SK-N-SH treated with all-trans-retinoic acid at 6 μM for 48 hours (cell line): ENCODE data around the gene PRRT3.

Source experiments
- ATAC-seq: fragments of 200-7000 bp; cut with Tn5 transposase; 3 replicates; pipeline ENCODE4 v1.9.1; 2020; ENCODE audit warnings: mild to moderate bottlenecking, moderate library complexity
- ARNTL ChIP-seq: fragments of 450-650 bp; formaldehyde crosslinking; IDR thresholded peaks from 2 replicates; pipeline ENCODE4 v1.5.0; 2020; ENCODE audit warnings: low read depth, mild to moderate bottlenecking, moderate library complexity, borderline replicate concordance
- CSDC2 ChIP-seq: fragments of 250-450 bp; sonication (Bioruptor Pico); IDR thresholded peaks from 2 replicates; pipeline ENCODE4 v1.5.0; 2020; ENCODE audit warnings: mild to moderate bottlenecking, moderate library complexity
- ESRRG ChIP-seq: fragments of 250-450 bp; sonication (Bioruptor Pico); IDR thresholded peaks from 2 replicates; pipeline ENCODE4 v1.6.1; 2021; ENCODE audit warnings: mild to moderate bottlenecking
- GLIS3 ChIP-seq: fragments of 250-450 bp; sonication (Bioruptor Pico); IDR thresholded peaks from 2 replicates; pipeline ENCODE4 v1.5.0; 2020; ENCODE audit warnings: mild to moderate bottlenecking, moderate library complexity
- ISL1 ChIP-seq: fragments of 250-450 bp; sonication (Bioruptor Pico); IDR thresholded peaks from 2 replicates; pipeline ENCODE4 v2.1.2; 2022; ENCODE audit warnings: mild to moderate bottlenecking, moderate library complexity
- OSR1 ChIP-seq: fragments of 250-450 bp; sonication (Bioruptor Pico); IDR thresholded peaks from 2 replicates; pipeline ENCODE4 v1.8.0; 2022; ENCODE audit warnings: moderate library complexity, mild to moderate bottlenecking, inconsistent platforms
- PPARA ChIP-seq: fragments of 250-450 bp; sonication (Bioruptor Pico); IDR thresholded peaks from 2 replicates; pipeline ENCODE4 v1.5.0; 2020; ENCODE audit warnings: mild to moderate bottlenecking, borderline replicate concordance
- SNAI2 ChIP-seq: fragments of 250-450 bp; sonication (Bioruptor Pico); IDR thresholded peaks from 2 replicates; pipeline ENCODE4 v1.5.0; 2020; ENCODE audit warnings: mild to moderate bottlenecking, moderate library complexity
- TCF4 ChIP-seq: fragments of 250-450 bp; sonication (Bioruptor Pico); IDR thresholded peaks from 2 replicates; pipeline ENCODE4 v1.8.0; 2021; ENCODE audit warnings: mild to moderate bottlenecking, moderate library complexity, borderline replicate concordance
- TOX ChIP-seq: fragments of 250-450 bp; sonication (Bioruptor Pico); IDR thresholded peaks from 2 replicates; pipeline ENCODE4 v1.8.0; 2021; ENCODE audit warnings: mild to moderate bottlenecking, moderate library complexity, borderline replicate concordance
- ZC3H10 ChIP-seq: fragments of 250-450 bp; sonication (Bioruptor Pico); IDR thresholded peaks from 2 replicates; pipeline ENCODE4 v1.5.1; 2021; ENCODE audit warnings: mild to moderate bottlenecking, moderate library complexity
- ZFP3 ChIP-seq: fragments of 250-450 bp; sonication (Bioruptor Pico); IDR thresholded peaks from 2 replicates; pipeline ENCODE4 v1.5.0; 2020; ENCODE audit warnings: mild to moderate bottlenecking, moderate library complexity
- ZFP30 ChIP-seq: fragments of 450-650 bp; formaldehyde crosslinking; IDR thresholded peaks from 2 replicates; pipeline ENCODE4 v1.5.0; 2022; ENCODE audit warnings: mild to moderate bottlenecking, moderate library complexity
- ZNF70 ChIP-seq: fragments of 450-650 bp; formaldehyde crosslinking; IDR thresholded peaks from 2 replicates; pipeline ENCODE4 v1.5.0; 2020; ENCODE audit warnings: mild to moderate bottlenecking, moderate library complexity
- ZNF8 ChIP-seq: fragments of 450-650 bp; formaldehyde crosslinking; IDR thresholded peaks from 2 replicates; pipeline ENCODE4 v1.5.0; 2020; ENCODE audit warnings: mild to moderate bottlenecking, moderate library complexity
- TF ChIP-seq, protein P1 (sequence below): fragments of 250-450 bp; sonication (Bioruptor Pico); IDR thresholded peaks from 2 replicates; pipeline ENCODE4 v1.5.1; 2021; ENCODE audit warnings: mild to moderate bottlenecking, moderate library complexity
- TF ChIP-seq, protein P2 (sequence below): fragments of 250-450 bp; sonication (Bioruptor Pico); IDR thresholded peaks from 2 replicates; pipeline ENCODE4 v1.8.0; 2021; ENCODE audit warnings: low read depth, mild to moderate bottlenecking, moderate library complexity, borderline replicate concordance
- TF ChIP-seq, protein P3 (sequence below): fragments of 250-450 bp; sonication (Bioruptor Pico); IDR thresholded peaks from 2 replicates; pipeline ENCODE4 v1.5.1; 2020; ENCODE audit warnings: low read depth, mild to moderate bottlenecking, moderate library complexity
- TF ChIP-seq, protein P4 (sequence below): fragments of 250-450 bp; sonication (Bioruptor Pico); IDR thresholded peaks from 2 replicates; pipeline ENCODE4 v1.8.0; 2020; ENCODE audit warnings: mild to moderate bottlenecking, moderate library complexity, borderline replicate concordance
- TF ChIP-seq, protein P5 (sequence below): fragments of 250-450 bp; sonication (Bioruptor Pico); IDR thresholded peaks from 2 replicates; pipeline ENCODE4 v1.5.0; 2020; ENCODE audit warnings: mild to moderate bottlenecking, moderate library complexity

PRRT3 gene

DNA sequence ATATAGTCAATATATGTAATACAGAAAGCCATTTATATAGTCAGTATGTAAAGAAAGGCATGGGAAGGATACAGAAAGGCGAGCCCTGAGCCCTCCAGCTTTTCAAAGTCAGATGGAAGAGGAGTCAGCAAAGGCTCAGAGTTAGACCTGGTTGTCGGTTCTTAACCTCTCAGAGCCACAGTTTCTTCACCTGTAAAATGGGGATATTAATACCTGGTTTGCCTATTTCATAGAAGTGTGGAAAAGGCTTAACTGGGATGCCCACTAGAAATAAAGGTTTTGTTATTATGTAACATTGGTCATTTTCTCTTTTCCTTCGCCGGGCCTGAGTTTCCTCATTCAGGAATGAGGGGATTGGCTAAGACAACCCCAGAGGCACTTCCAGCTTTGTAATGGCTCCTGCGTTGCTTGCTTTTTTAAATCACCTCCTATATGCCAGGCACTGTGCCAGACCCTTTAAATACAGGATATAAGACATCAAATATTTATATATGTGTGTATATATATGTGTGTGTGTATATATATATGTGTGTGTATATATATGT, 16.2 kb downstream of the PRRT3 start:
- no peak for ATAC-seq
- no peak for TF ChIP-seq PPARA (CRISPR knock-in tag)
- no peak for TF ChIP-seq ZNF70 (CRISPR knock-in tag)
- TF ChIP-seq TOX = no peak
- TF ChIP-seq, protein P1, sequence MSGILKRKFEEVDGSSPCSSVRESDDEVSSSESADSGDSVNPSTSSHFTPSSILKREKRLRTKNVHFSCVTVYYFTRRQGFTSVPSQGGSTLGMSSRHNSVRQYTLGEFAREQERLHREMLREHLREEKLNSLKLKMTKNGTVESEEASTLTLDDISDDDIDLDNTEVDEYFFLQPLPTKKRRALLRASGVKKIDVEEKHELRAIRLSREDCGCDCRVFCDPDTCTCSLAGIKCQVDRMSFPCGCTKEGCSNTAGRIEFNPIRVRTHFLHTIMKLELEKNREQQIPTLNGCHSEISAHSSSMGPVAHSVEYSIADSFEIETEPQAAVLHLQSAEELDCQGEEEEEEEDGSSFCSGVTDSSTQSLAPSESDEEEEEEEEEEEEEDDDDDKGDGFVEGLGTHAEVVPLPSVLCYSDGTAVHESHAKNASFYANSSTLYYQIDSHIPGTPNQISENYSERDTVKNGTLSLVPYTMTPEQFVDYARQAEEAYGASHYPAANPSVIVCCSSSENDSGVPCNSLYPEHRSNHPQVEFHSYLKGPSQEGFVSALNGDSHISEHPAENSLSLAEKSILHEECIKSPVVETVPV (CRISPR knock-in tag) = no peak
- TF ChIP-seq ARNTL (CRISPR knock-in tag) = no peak
- TF ChIP-seq ZNF8 (CRISPR knock-in tag) = no peak
- TF ChIP-seq, protein P2, sequence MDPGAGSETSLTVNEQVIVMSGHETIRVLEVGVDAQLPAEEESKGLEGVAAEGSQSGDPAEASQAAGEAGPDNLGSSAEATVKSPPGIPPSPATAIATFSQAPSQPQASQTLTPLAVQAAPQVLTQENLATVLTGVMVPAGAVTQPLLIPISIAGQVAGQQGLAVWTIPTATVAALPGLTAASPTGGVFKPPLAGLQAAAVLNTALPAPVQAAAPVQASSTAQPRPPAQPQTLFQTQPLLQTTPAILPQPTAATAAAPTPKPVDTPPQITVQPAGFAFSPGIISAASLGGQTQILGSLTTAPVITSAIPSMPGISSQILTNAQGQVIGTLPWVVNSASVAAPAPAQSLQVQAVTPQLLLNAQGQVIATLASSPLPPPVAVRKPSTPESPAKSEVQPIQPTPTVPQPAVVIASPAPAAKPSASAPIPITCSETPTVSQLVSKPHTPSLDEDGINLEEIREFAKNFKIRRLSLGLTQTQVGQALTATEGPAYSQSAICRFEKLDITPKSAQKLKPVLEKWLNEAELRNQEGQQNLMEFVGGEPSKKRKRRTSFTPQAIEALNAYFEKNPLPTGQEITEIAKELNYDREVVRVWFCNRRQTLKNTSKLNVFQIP (CRISPR knock-in tag) = no peak
- no peak for TF ChIP-seq ZC3H10 (CRISPR knock-in tag)
- TF ChIP-seq, protein P3, sequence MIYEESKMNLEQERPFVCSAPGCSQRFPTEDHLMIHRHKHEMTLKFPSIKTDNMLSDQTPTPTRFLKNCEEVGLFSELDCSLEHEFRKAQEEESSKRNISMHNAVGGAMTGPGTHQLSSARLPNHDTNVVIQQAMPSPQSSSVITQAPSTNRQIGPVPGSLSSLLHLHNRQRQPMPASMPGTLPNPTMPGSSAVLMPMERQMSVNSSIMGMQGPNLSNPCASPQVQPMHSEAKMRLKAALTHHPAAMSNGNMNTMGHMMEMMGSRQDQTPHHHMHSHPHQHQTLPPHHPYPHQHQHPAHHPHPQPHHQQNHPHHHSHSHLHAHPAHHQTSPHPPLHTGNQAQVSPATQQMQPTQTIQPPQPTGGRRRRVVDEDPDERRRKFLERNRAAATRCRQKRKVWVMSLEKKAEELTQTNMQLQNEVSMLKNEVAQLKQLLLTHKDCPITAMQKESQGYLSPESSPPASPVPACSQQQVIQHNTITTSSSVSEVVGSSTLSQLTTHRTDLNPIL = no peak
- TF ChIP-seq ZFP30 (CRISPR knock-in tag) = no peak
- no peak for TF ChIP-seq ISL1 (CRISPR knock-in tag)
- no peak for TF ChIP-seq CSDC2 (CRISPR knock-in tag)
- TF ChIP-seq, protein P4, sequence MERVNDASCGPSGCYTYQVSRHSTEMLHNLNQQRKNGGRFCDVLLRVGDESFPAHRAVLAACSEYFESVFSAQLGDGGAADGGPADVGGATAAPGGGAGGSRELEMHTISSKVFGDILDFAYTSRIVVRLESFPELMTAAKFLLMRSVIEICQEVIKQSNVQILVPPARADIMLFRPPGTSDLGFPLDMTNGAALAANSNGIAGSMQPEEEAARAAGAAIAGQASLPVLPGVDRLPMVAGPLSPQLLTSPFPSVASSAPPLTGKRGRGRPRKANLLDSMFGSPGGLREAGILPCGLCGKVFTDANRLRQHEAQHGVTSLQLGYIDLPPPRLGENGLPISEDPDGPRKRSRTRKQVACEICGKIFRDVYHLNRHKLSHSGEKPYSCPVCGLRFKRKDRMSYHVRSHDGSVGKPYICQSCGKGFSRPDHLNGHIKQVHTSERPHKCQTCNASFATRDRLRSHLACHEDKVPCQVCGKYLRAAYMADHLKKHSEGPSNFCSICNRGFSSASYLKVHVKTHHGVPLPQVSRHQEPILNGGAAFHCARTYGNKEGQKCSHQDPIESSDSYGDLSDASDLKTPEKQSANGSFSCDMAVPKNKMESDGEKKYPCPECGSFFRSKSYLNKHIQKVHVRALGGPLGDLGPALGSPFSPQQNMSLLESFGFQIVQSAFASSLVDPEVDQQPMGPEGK (CRISPR knock-in tag) = no peak
- TF ChIP-seq TCF4 (CRISPR knock-in tag) = no peak
- TF ChIP-seq SNAI2 (CRISPR knock-in tag) = no peak

DNA sequence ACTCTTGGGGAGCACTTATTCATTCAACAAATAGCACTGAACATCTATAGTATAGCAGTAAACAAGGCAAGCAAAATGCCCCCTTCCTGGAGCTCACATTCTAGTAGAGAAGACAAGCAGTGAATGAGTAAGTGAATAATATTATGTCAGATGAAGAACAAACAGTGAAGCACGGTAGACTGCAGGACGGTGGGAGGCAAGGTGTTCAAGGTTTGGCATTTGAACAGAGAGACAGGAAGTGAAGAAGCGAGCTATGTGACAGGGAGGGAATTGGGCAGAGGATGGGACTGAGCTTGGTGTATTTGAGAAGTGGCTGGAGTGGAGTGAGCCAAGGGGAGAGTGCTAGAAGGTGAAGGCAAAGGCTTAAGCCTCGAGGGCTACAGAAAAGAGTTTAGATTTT, 17.2 kb downstream of the PRRT3 start:
- TF ChIP-seq TOX = no peak
- no peak for TF ChIP-seq OSR1 (CRISPR knock-in tag)
- no peak for TF ChIP-seq SNAI2 (CRISPR knock-in tag)
- no peak for ATAC-seq

DNA sequence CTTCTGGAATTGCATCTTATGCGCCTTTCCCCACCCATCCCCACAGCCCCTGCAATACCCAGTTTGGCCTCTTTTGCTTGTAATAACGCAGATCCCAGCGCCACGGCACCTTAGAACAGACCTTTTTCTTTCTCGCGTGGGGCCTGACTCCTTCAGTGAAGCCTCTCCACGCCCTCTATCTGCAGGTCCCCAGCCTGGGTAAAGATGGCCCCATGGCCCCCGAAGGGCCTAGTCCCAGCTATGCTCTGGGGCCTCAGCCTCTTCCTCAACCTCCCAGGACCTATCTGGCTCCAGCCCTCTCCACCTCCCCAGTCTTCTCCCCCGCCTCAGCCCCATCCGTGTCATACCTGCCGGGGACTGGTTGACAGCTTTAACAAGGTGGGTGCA, 18.0 kb downstream of the PRRT3 start:
- peak; percentile 24 for ATAC-seq
- TF ChIP-seq, protein P3 = no peak
- TF ChIP-seq ZFP30 (CRISPR knock-in tag) = no peak
- no peak for TF ChIP-seq ISL1 (CRISPR knock-in tag)
- no peak for TF ChIP-seq TOX
- no peak for TF ChIP-seq ESRRG (CRISPR knock-in tag)
- TF ChIP-seq, protein P4 (CRISPR knock-in tag) = no peak
- TF ChIP-seq ZFP3 (CRISPR knock-in tag) = no peak
- TF ChIP-seq GLIS3 (CRISPR knock-in tag) = no peak
- no peak for TF ChIP-seq SNAI2 (CRISPR knock-in tag)
- TF ChIP-seq TCF4 (CRISPR knock-in tag) = no peak
- TF ChIP-seq, protein P5, sequence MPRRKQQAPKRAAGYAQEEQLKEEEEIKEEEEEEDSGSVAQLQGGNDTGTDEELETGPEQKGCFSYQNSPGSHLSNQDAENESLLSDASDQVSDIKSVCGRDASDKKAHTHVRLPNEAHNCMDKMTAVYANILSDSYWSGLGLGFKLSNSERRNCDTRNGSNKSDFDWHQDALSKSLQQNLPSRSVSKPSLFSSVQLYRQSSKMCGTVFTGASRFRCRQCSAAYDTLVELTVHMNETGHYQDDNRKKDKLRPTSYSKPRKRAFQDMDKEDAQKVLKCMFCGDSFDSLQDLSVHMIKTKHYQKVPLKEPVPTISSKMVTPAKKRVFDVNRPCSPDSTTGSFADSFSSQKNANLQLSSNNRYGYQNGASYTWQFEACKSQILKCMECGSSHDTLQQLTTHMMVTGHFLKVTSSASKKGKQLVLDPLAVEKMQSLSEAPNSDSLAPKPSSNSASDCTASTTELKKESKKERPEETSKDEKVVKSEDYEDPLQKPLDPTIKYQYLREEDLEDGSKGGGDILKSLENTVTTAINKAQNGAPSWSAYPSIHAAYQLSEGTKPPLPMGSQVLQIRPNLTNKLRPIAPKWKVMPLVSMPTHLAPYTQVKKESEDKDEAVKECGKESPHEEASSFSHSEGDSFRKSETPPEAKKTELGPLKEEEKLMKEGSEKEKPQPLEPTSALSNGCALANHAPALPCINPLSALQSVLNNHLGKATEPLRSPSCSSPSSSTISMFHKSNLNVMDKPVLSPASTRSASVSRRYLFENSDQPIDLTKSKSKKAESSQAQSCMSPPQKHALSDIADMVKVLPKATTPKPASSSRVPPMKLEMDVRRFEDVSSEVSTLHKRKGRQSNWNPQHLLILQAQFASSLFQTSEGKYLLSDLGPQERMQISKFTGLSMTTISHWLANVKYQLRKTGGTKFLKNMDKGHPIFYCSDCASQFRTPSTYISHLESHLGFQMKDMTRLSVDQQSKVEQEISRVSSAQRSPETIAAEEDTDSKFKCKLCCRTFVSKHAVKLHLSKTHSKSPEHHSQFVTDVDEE = no peak
- TF ChIP-seq ZNF70 (CRISPR knock-in tag) = no peak
- TF ChIP-seq, protein P2 (CRISPR knock-in tag) = no peak
- no peak for TF ChIP-seq OSR1 (CRISPR knock-in tag)
- TF ChIP-seq CSDC2 (CRISPR knock-in tag) = no peak
